Upper lobe of left lung (tissue), 6 donors: ENCODE results near the gene PIH1D1. TPM values are rescaled to one million over a fixed set of nuclear protein-coding genes. Genes with fewer than 3 reads are reported as not detected.

Experiments
- ATAC-seq, 2 donors: fragments of 200-7000 bp; cut with Tn5 transposase; one replicate each; pipeline ENCODE4 v1.9.1; 2022; ENCODE audit warnings: mild to moderate bottlenecking in 2 of 2, moderate library complexity in 2 of 2; ENCODE audit not compliant: low FRiP score in 2 of 2
- DNase-seq, 2 donors: peaks; one replicate each; pipeline ENCODE4 v3.0.0-alpha.2; 2019 to 2020
- H3K27ac ChIP-seq, 4 donors: fragments of 200-600 bp; sonication (generic); one replicate each; pipeline ENCODE4 v1.5.1; 2016 to 2019
- H3K27me3 ChIP-seq, 4 donors: fragments of 200-600 bp; sonication (generic); one replicate each; pipeline ENCODE4 v1.5.1; 2017 to 2019
- H3K36me3 ChIP-seq, 4 donors: fragments of 200-600 bp; sonication (generic); one replicate each; pipeline ENCODE4 v1.5.1; 2016 to 2019
- H3K4me1 ChIP-seq, 4 donors: fragments of 200-600 bp; sonication (generic); one replicate each; pipeline ENCODE4 v1.5.1; 2018 to 2019
- H3K4me3 ChIP-seq, 4 donors: fragments of 200-600 bp; sonication (generic); one replicate each; pipeline ENCODE4 v1.5.1; 2017 to 2019; ENCODE audit warnings: mild to moderate bottlenecking in 2 of 4, moderate library complexity in 1 of 4
- H3K9me3 ChIP-seq, 4 donors: fragments of 200-600 bp; sonication (generic); one replicate each; pipeline ENCODE4 v1.5.1; 2018 to 2019
- CTCF ChIP-seq, 6 experiments: fragments of 450-650 bp in 4 of 6; fragments of 200-600 bp in 2 of 6; sonication (generic) in 2 of 6; IDR thresholded peaks; one replicate each; pipeline ENCODE4 v1.5.1; 2016 to 2019; ENCODE audit warnings: antibody characterized with exemption in 6 of 6
- EP300 ChIP-seq, 4 donors: sonication (generic); formaldehyde crosslinking; IDR thresholded peaks; one replicate each; pipeline ENCODE4 v1.5.1; 2017; ENCODE audit warnings: antibody characterized with exemption in 4 of 4, control low read depth in 2 of 4
- POLR2A ChIP-seq, 4 donors: fragments of 450-650 bp; IDR thresholded peaks; one replicate each; pipeline ENCODE4 v1.5.1; 2016 to 2017; ENCODE audit warnings: antibody characterized with exemption in 4 of 4, mild to moderate bottlenecking in 2 of 4
- POLR2AphosphoS5 ChIP-seq, 2 donors: sonication (generic); formaldehyde crosslinking; IDR thresholded peaks; one replicate each; pipeline ENCODE4 v1.5.1; 2017; ENCODE audit warnings: antibody characterized with exemption in 2 of 2
- WGBS, 2 donors: methylation state at CpG; one replicate each; pipeline ENCODE4 v1.1.5; 2017 to 2018; 5-methylcytosine and 5-hydroxymethylcytosine counted together
- total RNA-seq, 6 donors: library from RNA; depleted of rRNA in 4 of 6; stranded (reverse); fragments of >200 nt in 4 of 6; gene quantifications; one replicate each; pipeline versions ENCODE4 v1.1.0 to v1.2.1, GENCODE V29; 2016 to 2021
- donor health status: DM: no; HTN: no; CAD: no; lungs with moderate emphysema.
- donor health status: DM: no; HTN: yes; CAD: no; lungs with severe emphysema.

The PIH1D1 gene
- total RNA-seq, 6 donors from 2014 or later, result 59.5 to 120 (median 72.8) TPM

- Histone ChIP-seq H3K4me3 (no peak overlapping the region), H3K36me3 (peaks cover 30 to 47% (median 41%) of the 10 kb centered on the region in 4 donors), H3K27ac (no peak overlapping the region), H3K4me1 (peaks cover 27 to 39% (median 32%) of the 10 kb centered on the region in 4 donors), H3K27me3 (no peaks in the 10 kb centered on the region), H3K9me3 (no peaks in the 10 kb centered on the region)
- DNase-seq, result no peak
- WGBS, 2 donors, result 82 to 84% methylated on average over 10 to 17 of the region's 17 CpGs
- no peak for ATAC-seq
- TF ChIP-seq CTCF (IDR thresholded peaks at IDR 0.05) (no peak), POLR2AphosphoS5 (IDR thresholded peaks at IDR 0.05) (no peak), POLR2A (IDR thresholded peaks at IDR 0.05) (no peak), EP300 (IDR thresholded peaks at IDR 0.05) (no peak)
Measured at GRCh38 chr19:49491030-49491803, 39.6 kb upstream of the PIH1D1 start.

- Histone ChIP-seq H3K27ac (peak overlapping the region in 2 of 4 donors; percentile 46 to 95), H3K36me3 (peaks cover 30 to 47% (median 41%) of the 10 kb centered on the region in 4 donors), H3K4me3 (peak overlapping the region in 1 of 4 donors; percentile 84), H3K27me3 (no peaks in the 10 kb centered on the region), H3K4me1 (peaks cover 25 to 37% (median 30%) of the 10 kb centered on the region in 4 donors), H3K9me3 (no peaks in the 10 kb centered on the region)
- WGBS, 2 donors, result 91 to 93% methylated on average over 20 to 27 of the region's 27 CpGs
- TF ChIP-seq POLR2A (IDR thresholded peaks at IDR 0.05) (no peak), POLR2AphosphoS5 (IDR thresholded peaks at IDR 0.05) (no peak), CTCF (IDR thresholded peaks at IDR 0.05) (no peak), EP300 (IDR thresholded peaks at IDR 0.05) (no peak)
- no peak for DNase-seq
- no peak for ATAC-seq
Measured at GRCh38 chr19:49490287-49491029, 38.8 kb upstream of the PIH1D1 start.

- ATAC-seq (no peak), DNase-seq (no peak)
- no peaks in the 10 kb centered on the region for H3K9me3 ChIP-seq
- H3K4me1 ChIP-seq, result peaks cover 23 to 34% (median 27%) of the 10 kb centered on the region in 4 donors
- H3K27me3 ChIP-seq, result no peaks in the 10 kb centered on the region
- H3K4me3 ChIP-seq, result peak overlapping the region in 3 of 4 donors; percentile 84 to 92 (median 92)
- peaks cover 30 to 47% (median 41%) of the 10 kb centered on the region in 4 donors for H3K36me3 ChIP-seq
- H3K27ac ChIP-seq, result peak overlapping the region; percentile 31 to 95 (median 90)
- WGBS, 2 donors, result 60 to 65% methylated on average over 12 to 15 of the region's 15 CpGs
- TF ChIP-seq EP300 (IDR thresholded peaks at IDR 0.05) (no peak), CTCF (IDR thresholded peaks at IDR 0.05) (peak in 1 of 6 experiments; percentile 12)
Measured at GRCh38 chr19:49489601-49490167, 38.1 kb upstream of the PIH1D1 start.

- Histone ChIP-seq H3K9me3 (no peaks in the 10 kb centered on the region), H3K27me3 (no peaks in the 10 kb centered on the region), H3K4me3 (peak overlapping the region; percentile 81 to 92 (median 88)), H3K4me1 (peaks cover 23 to 34% (median 27%) of the 10 kb centered on the region in 4 donors), H3K27ac (peak overlapping the region; percentile 31 to 95 (median 90)), H3K36me3 (peaks cover 30 to 47% (median 41%) of the 10 kb centered on the region in 4 donors)
- WGBS, 2 donors, result 29% methylated on average over 15 of the region's 15 CpGs
- TF ChIP-seq CTCF (IDR thresholded peaks at IDR 0.05), result no peak
- no peak for TF ChIP-seq EP300 (IDR thresholded peaks at IDR 0.05)
- no peak for TF ChIP-seq POLR2A (IDR thresholded peaks at IDR 0.05)
- TF ChIP-seq POLR2AphosphoS5 (IDR thresholded peaks at IDR 0.05), result no peak
- no peak for ATAC-seq
- no peak for DNase-seq
Measured at GRCh38 chr19:49488863-49489537, 37.4 kb upstream of the PIH1D1 start.
